NT2/D1 (cell line): ENCODE data around the gene SNAPC4.

Source experiments
- SUZ12 ChIP-seq: IDR thresholded peaks from 2 replicates; pipeline ENCODE4 v1.6.1; 2011; ENCODE audit not compliant: insufficient read length, insufficient read depth; ENCODE audit errors: extremely low read depth
- YY1 ChIP-seq: IDR thresholded peaks from 2 replicates; pipeline ENCODE4 v1.6.1; 2011; ENCODE audit not compliant: insufficient read length, insufficient read depth
- ZNF274 ChIP-seq: IDR thresholded peaks from 2 replicates; pipeline ENCODE4 v1.6.1; 2011; ENCODE audit warnings: mild to moderate bottlenecking, low read depth, low read length

- TF ChIP-seq YY1 (no peak), SUZ12 (no peak), ZNF274 (no peak)
These were observed 2.1 kb upstream of the SNAPC4 start for GRCh38 chr9:136402067-136402466.
